Measurements from ENCODE around the gene NDUFB11.

NDUFB11 gene

GRCh38 chrX:47144626-47145394 is at the start of gene NDUFB11, which contains the start of gene RBM10:
Gene NDUFB11, minus strand, starts transcription at chrX:47144702. Its CDS starts 23 bp downstream, at chrX:47144679.
Gene RBM10, plus strand, starts transcription at chrX:47145221. Its CDS starts 2,261 bp downstream, at chrX:47147482.
- peak; percentile 66 for DNase-seq

DNA sequence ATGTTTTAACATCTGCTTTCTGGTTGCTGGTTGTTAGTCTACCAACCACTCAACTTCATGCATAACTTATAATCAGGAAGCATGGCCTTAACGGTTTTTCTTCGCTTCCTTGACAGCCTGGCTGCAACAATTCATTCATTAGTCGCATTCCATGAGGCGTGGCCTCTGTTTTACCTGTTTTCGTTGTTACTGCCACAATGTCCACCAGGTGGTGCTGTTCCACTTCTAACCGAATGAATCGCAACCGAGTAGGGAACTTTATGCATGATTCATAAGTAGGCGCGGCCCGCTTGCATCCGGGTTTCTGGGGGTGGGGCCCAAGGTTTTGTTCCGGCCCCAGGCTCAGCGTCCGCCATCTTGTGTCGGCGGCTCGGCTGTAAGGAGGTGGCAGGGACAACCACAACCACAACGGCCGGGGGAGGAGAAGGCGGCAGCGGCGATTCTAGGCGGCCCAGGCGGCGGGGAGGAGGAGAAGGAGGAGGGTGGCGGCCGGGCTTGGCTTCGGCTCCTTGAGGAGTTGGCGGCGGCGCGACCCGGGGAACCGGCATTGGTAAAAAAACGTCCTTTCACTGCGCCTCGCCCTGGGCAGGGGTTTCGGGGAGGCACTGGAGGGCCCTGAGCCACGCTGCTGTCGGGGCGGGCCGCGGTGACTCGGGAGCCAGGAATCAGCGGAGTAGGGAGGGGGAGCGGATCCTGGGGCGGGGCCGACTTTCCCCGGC is 49.1 kb upstream of the NDUFB11 start, which contains the start of gene UBA1:
Gene UBA1 (plus strand): TSS at position 355 of the 719 bp plus-strand sequence. CDS start 4,974 bp downstream, outside the sequence.
- peak; percentile 89 for DNase-seq

GRCh38 chrX:47191806-47192401 is 47.4 kb upstream of the NDUFB11 start:
- no peak for DNase-seq

- peak; percentile 30 for DNase-seq
These were observed 46.8 kb upstream of the NDUFB11 start for GRCh38 chrX:47191331-47191730.

DNA sequence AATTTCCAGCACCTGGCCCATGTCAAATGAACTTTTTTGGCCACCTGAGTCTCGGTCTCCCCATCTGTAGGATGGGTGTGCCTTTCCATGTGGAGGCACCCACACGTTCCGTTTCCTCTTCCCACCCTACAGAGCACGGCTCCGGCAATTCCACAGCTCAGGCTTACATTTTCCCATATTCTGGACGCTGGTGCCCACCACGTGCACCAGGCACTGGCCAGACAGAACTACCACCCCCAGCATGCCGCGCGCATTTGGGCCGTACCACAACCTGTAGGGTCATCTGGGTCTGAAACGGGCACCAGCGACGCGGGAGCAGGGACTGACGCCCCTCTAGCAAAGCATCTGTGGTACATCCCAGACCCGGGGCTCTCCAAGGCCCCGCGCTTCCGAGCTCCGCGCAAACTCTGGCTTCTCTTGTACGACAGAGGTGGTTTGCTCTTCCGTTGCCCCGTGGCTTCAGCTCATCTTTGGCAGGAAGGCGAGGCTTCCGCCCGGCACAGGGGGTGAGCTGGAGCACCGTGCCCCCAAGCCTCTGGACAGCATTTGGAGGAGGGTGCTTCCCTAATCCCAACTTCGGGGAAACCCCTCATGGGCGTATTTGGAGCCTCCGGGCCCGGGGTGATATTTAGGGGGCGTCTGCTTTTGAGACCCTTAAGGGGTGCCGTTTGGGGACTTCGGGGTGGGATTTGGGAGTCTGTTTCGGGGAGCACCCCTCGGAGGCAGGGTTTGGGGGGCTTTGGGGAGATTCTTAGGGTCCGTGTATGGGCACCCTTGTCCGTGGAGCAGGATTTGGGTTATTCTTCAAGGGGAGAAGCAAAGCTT is 46.2 kb upstream of the NDUFB11 start:
- DNase-seq, result peak; percentile 58

- DNase-seq, result no peak
These were observed 45.4 kb upstream of the NDUFB11 start for GRCh38 chrX:47189906-47190305.

- no peak for DNase-seq
These were observed 42.7 kb upstream of the NDUFB11 start for GRCh38 chrX:47187106-47187677.

GRCh38 chrX:47186096-47186740 is 41.7 kb upstream of the NDUFB11 start:
- DNase-seq, result no peak

DNA sequence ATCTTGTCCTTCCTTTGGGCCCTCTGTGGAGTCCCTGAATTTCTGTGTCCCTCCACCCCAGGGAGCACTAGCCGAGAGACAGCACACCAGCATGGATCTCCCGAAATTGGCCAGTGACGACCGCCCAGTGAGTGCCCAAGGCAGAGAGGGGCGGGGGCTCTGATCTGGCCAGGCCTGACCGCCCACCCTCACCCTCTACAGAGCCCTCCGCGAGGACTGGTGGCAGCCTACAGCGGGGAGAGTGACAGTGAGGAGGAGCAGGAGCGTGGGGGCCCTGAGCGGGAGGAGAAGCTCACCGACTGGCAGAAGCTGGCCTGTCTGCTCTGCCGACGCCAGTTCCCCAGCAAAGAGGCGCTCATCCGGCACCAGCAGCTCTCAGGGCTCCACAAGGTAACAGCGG is 40.7 kb upstream of the NDUFB11 start:
- no peak for DNase-seq

DNA sequence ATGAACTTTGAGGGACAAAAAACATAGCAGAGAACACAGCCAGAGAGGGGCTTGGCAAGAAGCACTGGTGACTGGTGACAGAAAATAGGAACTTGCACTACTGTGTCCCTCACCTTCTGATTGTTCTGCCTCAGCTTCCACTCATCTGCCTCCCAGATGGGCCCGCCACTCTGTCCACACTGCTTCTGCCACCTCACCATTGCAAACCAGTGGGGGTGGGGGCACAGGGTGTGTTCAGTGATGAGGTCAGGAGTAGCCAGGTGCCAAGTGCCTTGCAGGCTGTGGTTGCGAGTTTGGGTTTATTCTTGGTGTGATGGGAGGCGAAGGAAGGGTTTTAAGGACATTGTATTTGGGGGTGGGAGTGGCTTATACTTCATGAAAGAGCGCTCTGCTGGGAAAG is 40.0 kb upstream of the NDUFB11 start:
- DNase-seq, result no peak

DNA sequence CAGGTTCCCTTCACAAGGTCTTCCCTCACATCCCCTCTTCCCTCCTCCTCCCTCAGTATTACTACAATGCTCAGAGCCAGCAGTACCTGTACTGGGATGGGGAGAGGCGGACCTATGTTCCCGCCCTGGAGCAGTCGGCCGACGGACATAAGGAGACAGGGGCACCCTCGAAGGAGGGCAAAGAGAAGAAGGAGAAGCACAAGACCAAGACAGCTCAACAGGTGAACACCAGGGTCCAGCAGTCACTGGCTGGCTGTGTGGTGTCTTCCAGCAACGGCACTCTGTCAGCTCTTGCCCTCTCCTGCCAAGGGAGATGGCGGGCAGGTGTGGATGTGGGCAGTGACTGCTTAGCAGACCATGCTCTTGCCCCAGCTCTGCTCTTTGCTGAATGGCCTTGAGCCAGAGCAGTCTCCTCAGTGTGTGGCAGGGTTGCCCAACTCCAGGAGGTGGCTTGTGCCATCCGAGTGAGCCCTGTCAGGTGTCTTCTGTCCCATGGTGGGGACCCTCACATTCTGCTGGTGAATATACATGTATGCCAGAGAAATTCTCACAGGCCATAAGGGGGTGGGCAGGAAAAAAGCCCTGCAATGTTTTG is 37.7 kb upstream of the NDUFB11 start:
- no peak for DNase-seq

DNA sequence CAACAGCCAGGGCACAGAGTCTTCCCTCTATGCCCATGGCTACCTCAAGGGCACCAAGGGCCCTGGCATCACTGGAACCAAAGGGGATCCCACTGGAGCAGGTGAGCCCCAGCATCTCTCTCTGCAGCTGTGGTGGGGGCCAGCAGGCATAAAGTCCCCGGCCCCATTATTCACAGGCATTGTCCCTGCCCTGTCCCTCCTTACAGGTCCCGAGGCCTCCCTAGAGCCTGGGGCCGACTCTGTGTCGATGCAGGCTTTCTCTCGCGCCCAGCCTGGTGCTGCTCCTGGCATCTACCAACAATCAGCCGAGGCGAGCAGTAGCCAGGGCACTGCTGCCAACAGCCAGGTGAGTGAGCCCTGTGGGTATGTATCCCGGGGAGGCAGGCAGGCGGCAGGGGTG is 36.8 kb upstream of the NDUFB11 start:
- DNase-seq, result no peak

GRCh38 chrX:47180346-47180745 is 35.8 kb upstream of the NDUFB11 start:
- DNase-seq, result no peak

GRCh38 chrX:47179928-47180255 is 35.4 kb upstream of the NDUFB11 start:
- no peak for DNase-seq

DNA sequence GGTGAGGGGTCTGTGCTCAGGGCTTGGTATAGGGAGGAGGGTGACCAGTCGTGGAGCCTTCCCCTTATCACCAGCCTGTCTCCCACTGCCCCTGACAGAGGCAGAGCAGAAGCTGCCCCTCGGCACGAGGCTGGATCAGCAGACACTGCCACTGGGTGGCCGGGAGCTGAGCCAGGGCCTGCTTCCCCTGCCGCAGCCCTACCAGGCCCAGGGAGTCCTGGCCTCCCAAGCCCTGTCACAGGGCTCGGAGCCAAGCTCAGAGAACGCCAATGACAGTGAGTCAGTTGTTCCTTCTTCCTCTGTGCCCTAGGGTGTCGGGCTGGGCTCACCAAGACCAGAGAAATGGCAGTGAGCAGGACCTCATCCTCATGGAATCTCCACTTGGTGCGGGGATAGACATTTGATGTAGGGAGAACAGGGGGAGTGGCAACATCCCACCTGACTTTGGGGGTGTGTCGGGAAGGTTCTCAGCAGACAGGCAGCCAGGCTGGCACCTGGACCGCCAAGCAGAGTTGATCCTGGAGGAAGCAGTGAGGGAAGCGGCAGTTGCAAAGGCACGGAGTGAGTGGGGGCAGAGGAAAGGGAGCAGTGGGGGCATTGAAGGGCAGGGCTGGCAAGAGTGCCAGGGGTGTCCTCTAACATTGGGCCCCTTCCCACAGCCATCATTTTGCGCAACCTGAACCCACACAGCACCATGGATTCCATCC is 34.9 kb upstream of the NDUFB11 start:
- DNase-seq, result no peak

DNA sequence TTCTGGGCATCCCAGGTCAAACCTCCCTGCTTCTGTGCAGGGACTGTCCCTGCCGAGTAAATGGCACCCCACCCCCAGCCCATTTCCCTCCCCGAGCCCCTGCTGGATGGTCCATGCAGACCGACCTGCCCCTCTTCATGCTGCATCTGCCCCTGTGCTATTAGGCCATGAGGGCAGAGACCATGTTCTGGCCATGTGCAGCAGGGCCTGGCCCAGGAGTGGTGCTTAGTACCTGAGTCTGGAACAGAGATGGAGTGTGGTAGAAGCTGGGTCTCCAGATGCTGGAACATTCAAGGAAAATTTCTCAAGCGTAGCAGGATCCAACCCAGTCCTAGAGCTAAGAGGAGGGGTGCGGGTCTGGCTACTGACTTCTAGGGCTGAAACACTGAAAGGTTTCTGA is 33.8 kb upstream of the NDUFB11 start:
- DNase-seq, result no peak

DNA sequence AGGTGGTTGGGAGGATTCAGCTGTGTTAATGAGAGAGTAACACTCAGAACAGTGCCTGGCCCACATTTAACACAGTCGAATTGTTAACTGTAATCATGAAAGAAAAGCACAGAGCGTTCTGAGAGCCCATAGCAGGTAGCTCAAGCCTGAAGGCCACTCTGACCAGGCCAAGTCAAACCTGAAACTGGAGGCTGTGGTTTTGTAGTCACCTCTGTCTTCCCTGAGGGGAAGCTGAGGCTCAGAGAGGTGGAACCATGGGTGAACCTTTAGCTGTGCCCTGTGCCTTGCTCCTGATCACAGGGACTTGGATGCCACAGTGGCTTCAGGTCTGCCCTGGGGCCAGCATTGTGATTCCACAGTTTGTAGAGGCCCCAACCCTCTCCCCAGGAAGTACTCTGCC is 32.6 kb upstream of the NDUFB11 start:
- no peak for DNase-seq

DNA sequence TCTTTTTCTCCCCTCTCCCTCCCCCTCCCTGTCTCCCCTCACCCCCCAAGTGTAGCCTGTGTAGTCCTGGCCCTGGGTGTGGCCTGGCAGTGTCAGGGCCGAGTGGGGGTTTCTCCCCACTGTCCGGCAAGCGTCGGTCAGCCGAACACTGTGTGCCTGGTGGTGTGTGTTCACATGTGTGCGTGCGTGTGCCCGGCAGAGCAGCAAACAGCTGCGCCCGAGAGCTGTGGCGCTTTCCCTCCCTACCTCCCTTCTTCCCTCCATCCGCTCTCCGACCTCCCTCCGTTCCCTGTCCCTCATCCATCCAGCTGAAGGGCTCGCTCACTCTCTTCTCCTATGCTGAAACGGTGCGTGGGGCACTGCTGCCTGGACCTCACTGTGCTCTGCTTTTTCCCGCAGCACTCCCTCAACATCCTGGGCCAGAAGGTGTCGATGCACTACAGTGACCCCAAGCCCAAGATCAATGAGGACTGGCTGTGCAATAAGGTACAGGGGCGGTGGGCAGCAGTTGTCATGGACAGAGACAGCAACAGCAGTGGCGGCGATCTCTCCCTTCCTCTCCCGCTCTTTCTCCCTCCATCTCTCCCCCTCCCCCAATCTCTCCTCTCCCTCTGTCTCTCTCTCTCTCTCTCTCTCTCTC is 31.7 kb upstream of the NDUFB11 start:
- no peak for DNase-seq

DNA sequence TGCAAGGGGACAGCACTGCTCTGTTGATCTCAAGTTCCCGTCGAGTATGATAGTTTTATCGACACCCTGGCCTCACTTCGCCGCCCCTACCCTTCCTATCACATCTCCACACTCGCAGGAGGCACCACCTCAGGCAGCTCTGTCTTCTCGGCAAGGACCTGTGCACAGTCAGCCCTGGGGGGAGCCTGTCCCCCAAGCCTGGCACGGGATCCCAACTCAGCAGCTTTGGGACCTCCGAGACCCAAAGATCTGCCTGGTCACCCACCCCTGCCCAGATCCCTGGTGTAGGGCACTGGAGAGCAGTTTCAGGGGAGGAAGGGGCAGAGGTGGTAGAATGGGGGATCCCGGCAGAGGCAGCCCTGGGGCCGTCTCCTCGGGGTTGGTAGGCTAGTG is 31.1 kb upstream of the NDUFB11 start:
- no peak for DNase-seq

GRCh38 chrX:47174846-47175587 is 30.5 kb upstream of the NDUFB11 start:
- DNase-seq, result no peak
